ENCODE measurements around the gene ELP1. TPM values are rescaled to one million over a fixed set of nuclear protein-coding genes. Genes with fewer than 3 reads are reported as not detected.

The ELP1 gene
- total and polyA plus RNA-seq, 2 of the 4 experiments (the other 2 are of a cell fraction): 20.0 to 43.2 TPM

DNA sequence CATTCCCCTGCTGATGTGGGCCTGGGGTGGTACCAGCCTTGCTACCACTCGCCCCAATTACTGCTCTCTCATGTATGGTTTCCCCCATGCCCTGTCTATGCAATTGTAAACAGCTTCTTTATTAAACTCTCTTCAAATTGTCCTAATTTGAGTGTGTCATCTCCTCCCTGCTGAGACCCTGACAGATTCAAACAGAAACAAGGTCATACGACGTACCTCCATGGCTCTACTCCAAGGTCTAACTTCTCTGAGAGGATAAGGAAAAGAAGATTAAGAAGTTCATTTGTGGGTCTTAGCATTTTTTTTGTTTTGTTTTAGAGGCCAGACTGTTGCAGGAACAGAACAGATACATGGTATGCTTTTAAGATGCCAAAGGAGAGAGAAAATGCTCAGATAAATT is 38.3 kb upstream of the ELP1 start:
- H3K79me1 ChIP-seq (ENCODE audit: low read depth in 1 of 2, low read length in 2 of 2): peaks cover 5 to 7% of the 10 kb centered on the region in 2 experiments; a peak in 2 of 4 replicates
- TF ChIP-seq RFX5 (IDR thresholded peaks at IDR 0.05; ENCODE audit: low read depth, low read length) (no peak), SMC3 (IDR thresholded peaks at IDR 0.05; ENCODE audit: low read depth, low read length) (no peak), MXI1 (IDR thresholded peaks at IDR 0.05; ENCODE audit: borderline replicate concordance, low read depth, low read length) (no peak), RCOR1 (IDR thresholded peaks at IDR 0.05; ENCODE audit: insufficient replicate concordance, low read length) (no peak), BHLHE40 (IDR thresholded peaks at IDR 0.05; ENCODE audit: low read depth, low read length) (no peak), MAFK (IDR thresholded peaks at IDR 0.05; ENCODE audit: low read depth, low read length) (no peak), RAD21 (IDR thresholded peaks at IDR 0.05; ENCODE audit: low read length) (no peak), FOS (IDR thresholded peaks at IDR 0.05; ENCODE audit: low read depth, low read length) (no peak)
- TF ChIP-seq, protein P1, sequence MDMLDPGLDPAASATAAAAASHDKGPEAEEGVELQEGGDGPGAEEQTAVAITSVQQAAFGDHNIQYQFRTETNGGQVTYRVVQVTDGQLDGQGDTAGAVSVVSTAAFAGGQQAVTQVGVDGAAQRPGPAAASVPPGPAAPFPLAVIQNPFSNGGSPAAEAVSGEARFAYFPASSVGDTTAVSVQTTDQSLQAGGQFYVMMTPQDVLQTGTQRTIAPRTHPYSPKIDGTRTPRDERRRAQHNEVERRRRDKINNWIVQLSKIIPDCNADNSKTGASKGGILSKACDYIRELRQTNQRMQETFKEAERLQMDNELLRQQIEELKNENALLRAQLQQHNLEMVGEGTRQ (IDR thresholded peaks at IDR 0.05; ENCODE audit: low read depth, low read length): no peak
- TF ChIP-seq, protein P2, sequence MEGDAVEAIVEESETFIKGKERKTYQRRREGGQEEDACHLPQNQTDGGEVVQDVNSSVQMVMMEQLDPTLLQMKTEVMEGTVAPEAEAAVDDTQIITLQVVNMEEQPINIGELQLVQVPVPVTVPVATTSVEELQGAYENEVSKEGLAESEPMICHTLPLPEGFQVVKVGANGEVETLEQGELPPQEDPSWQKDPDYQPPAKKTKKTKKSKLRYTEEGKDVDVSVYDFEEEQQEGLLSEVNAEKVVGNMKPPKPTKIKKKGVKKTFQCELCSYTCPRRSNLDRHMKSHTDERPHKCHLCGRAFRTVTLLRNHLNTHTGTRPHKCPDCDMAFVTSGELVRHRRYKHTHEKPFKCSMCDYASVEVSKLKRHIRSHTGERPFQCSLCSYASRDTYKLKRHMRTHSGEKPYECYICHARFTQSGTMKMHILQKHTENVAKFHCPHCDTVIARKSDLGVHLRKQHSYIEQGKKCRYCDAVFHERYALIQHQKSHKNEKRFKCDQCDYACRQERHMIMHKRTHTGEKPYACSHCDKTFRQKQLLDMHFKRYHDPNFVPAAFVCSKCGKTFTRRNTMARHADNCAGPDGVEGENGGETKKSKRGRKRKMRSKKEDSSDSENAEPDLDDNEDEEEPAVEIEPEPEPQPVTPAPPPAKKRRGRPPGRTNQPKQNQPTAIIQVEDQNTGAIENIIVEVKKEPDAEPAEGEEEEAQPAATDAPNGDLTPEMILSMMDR (conservative IDR thresholded peaks at IDR 0.05; ENCODE audit: low read depth, low read length): no peak
- TF ChIP-seq, protein P3, sequence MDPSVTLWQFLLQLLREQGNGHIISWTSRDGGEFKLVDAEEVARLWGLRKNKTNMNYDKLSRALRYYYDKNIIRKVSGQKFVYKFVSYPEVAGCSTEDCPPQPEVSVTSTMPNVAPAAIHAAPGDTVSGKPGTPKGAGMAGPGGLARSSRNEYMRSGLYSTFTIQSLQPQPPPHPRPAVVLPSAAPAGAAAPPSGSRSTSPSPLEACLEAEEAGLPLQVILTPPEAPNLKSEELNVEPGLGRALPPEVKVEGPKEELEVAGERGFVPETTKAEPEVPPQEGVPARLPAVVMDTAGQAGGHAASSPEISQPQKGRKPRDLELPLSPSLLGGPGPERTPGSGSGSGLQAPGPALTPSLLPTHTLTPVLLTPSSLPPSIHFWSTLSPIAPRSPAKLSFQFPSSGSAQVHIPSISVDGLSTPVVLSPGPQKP (IDR thresholded peaks at IDR 0.05; ENCODE audit: borderline replicate concordance, low read depth, low read length): no peak
- H3K4me1 ChIP-seq (ENCODE audit: control insufficient read depth, insufficient read depth, low read length): no peaks in the 10 kb centered on the region
- H2BK15ac ChIP-seq (ENCODE audit: low read depth, low read length): no peak overlapping the region
- ChIA-PET CTCF (no interaction called here), POLR2A (ENCODE audit: unreplicated experiment) (interaction anchor here (0.9 kb wide), 1 partner anchor 18 kb away, joined by 3 read pairs; no protein-coding TSS in a partner anchor)
- no peak overlapping the region for H3K18ac ChIP-seq (ENCODE audit: low read depth, low read length)
- H2AFZ ChIP-seq (replicated peaks; ENCODE audit: low read length, poor library complexity): no peak overlapping the region
- H2BK20ac ChIP-seq (ENCODE audit: low read depth, low read length): no peak overlapping the region
- H3K36me3 ChIP-seq (ENCODE audit: control insufficient read depth, insufficient read depth, low read length): peaks cover 10% of the 10 kb centered on the region
- H3K4ac ChIP-seq (ENCODE audit: low read depth, low read length): no peak overlapping the region
- in situ Hi-C loops (cut with MboI; ENCODE audit: low sequenced_read_pairs): no loop called here
- no peak overlapping the region for H4K8ac ChIP-seq (ENCODE audit: low read depth in 2 of 2, low read length in 2 of 2)
- H4K91ac ChIP-seq (ENCODE audit: insufficient read depth, low read depth, low read length): no peak overlapping the region
- H3K4me3 ChIP-seq (ENCODE audit: insufficient read depth, low read depth, low read length): no peak overlapping the region
- H3K27me3 ChIP-seq (ENCODE audit: control insufficient read depth, insufficient read depth, low read length): no peaks in the 10 kb centered on the region
- dilution Hi-C loops (cut with HindIII; ENCODE audit: low sequenced_read_pairs, unreplicated experiment): no loop called here
- H3K14ac ChIP-seq (replicated peaks; ENCODE audit: low read depth, low read length): no peak overlapping the region
- no TSS peak for BruUV-seq (replicated peaks)
- DNase-seq (no peak), ATAC-seq (ENCODE audit: low read depth) (no peak)
- H3K9me3 ChIP-seq (ENCODE audit: control insufficient read depth, insufficient read depth, low read length): no peaks in the 10 kb centered on the region
- intact Hi-C loops (cut with micrococcal nuclease): no loop called here
- H4K5ac ChIP-seq (ENCODE audit: low read depth, low read length): no peak overlapping the region
- H4K20me1 ChIP-seq (ENCODE audit: insufficient read depth, low read length): no peaks in the 10 kb centered on the region
- H2AK9ac ChIP-seq (replicated peaks; ENCODE audit: low read depth, low read length, poor library complexity): no peak overlapping the region
- H3K27ac ChIP-seq (ENCODE audit: insufficient read depth, low read length): no peak overlapping the region
- no peak overlapping the region for H3K9ac ChIP-seq (ENCODE audit: low read depth, low read length)
- H3K9me1 ChIP-seq (ENCODE audit: insufficient read depth, low read length): no peaks in the 10 kb centered on the region
- H3K56ac ChIP-seq (ENCODE audit: extremely low read depth, insufficient read depth, low read length): no peak overlapping the region
- no peak overlapping the region for H2BK5ac ChIP-seq (ENCODE audit: low read depth, low read length, poor library complexity, severe bottlenecking)
- no peak overlapping the region for H3K23ac ChIP-seq (ENCODE audit: low read depth, low read length)
- H2BK120ac ChIP-seq (ENCODE audit: low read depth, low read length): no peak overlapping the region
- no CpG with 5 or more reads among the region's 3 CpGs for WGBS, 2 experiments (ENCODE audit: extremely low coverage in 2 of 2, insufficient read length in 1 of 2)
- H3K4me2 ChIP-seq (ENCODE audit: low read depth, low read length): no peak overlapping the region
- no peak overlapping the region for H2AK5ac ChIP-seq (ENCODE audit: low read depth, low read length)
